RCC 7860 (cell line): Measurements from ENCODE around the gene KLHL29.

Experiments used
- DNase-seq: peaks from one replicate; pipeline ENCODE4 v3.0.0-alpha.2; 2015; ENCODE audit warnings: low spot score
- FAIRE-seq: peaks from 2 replicates; lab custom pipeline; 2012; peaks lifted over from hg19 to GRCh38; lab: Jason Lieb, UNC

KLHL29 gene

DNA sequence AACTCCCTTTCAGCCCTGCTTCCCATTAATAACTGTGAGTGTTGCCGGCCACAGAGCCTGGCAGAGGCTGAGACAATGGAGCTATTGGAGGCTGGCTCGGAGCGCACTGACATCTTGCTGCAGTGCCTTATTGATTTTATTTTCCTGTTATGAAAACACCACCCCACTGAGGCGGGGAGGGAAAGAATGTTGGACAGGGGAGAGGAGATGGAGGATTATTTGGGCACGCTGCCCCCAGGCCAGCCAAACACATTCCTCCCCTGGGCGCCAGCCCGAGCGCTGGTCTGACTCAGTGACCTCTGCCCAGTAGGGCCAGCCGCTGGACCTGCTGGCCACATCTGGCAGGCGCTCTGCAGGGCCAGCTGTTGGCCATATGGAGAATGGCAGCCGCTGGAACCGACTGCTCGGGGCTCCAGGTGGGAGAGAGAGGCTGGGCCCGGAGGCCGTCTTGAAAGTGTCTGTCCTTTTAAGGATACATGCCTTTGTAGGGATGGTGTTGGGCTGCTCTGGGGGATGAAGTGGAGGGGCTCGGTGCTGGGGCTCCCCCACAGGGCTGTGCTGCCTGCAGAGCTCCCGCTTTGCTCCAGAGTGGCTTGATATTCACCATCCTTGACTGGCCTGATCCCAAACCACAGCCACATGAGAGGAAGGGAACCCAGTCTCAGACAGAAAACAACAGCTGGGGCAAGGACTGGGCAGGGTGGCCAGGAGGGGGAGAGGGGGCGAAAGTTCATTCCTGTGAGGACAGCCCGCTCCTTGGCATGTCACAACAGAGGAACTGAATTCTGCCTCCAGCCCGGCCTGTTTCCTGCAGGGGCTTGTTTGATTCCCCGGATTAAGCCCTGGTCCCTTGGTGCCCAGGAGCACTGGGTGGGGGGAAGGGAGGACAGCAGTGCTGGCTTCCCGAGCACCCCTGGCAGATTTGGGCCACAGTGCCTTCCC lies 179.0 kb downstream of the KLHL29 start:
- DNase-seq (no peak), FAIRE-seq (no peak)

DNA sequence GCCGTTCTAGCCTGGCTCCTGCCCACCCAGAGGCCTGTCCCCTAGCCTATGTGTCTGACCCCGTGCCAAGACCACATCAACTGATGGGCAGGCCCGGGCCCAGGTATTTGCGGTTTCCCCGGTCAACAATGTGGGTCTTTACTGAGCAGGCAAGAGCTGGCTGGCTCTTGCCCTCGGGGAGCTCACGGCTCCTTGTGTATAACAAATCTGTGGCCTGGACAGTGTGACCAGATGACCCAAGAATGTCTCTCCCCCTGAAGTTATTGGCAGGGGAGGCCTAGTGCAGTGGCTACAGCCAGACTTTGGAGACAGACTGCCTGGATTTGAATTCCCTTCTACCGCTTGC lies 179.6 kb downstream of the KLHL29 start:
- DNase-seq, result no peak
- no peak for FAIRE-seq

DNA sequence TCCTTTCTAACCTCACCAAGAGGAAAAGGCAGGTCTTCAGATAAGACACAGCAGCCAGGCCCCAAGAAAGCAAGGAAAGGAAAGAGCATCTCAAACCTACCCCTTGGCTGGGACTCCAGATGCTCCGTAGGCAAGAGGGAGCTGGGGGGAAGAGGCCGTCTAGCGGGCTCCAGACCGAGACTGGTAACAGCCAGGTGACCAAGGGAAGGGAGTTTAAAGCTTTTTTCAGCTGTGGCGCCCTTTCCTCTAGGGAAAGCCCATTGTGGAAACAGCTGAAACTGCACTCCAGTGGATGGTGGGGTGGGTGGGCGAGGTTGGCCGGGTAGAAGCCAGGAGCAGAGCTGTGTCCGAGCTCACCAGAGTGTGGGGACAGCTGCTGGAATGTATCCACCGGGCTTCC lies 180.4 kb downstream of the KLHL29 start:
- DNase-seq, result no peak
- FAIRE-seq, result no peak

DNA sequence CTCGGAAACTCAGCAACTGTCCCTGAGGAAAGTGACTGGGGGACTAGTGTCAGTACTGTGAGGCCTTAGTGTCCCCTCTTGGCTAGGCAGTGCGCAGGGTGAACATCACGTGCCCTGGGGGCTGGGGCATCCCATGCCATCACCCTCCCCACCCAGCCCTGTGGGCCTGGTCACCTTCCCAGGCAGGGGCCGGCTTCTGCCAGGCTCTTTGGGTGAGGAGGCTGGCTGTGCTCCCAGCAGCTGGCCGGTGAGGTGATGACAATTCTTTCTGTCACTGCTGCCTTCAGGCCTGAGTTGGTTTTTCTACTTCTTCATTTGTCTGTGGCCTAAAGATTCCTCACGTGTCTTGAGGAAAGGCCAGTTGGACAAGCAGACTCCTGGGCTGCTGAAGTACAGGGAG lies 180.8 kb downstream of the KLHL29 start:
- no peak for DNase-seq
- no peak for FAIRE-seq

DNA sequence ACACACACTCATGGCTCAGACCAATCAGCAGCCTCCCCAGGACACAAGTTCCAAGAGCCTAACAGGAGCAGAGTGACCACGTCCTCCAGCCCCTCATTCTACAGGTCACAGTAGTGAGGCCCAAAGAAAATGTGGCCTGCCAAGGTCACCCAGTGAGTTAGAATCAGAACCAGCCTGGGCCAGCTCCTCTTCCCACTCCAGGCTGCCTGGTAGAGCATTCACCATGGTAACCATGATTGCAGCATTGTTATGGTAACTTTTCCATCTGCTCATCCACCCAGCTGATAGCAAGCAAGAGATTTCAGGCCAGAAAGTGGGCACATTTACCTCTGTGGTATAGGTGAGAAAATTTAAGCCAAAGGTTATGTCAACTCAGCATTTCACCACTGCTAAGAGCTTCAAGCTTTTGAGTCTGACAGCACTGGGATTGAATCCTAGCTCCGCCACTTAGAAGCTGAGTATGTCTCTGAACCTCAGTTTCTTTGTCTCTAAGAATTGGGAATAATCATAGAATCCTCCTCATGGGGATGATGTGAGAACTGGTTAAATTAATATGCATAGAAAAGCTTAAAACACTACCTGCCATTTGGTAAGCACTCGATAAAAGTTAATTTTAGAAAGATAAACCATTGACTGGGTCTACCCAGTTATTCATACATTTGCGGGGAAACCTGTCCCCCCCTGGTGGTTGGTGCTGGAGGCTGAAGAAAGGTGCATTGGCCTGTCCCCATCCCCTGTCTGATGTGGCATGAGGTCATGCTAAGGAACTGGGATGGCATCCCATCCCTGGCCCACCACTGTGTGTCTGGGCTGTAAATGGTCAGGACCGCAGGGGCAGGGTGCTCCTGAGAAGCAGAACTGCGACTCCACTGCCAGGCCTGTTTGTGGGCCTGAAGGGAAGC lies 181.5 kb downstream of the KLHL29 start:
- DNase-seq (no peak), FAIRE-seq (no peak)

DNA sequence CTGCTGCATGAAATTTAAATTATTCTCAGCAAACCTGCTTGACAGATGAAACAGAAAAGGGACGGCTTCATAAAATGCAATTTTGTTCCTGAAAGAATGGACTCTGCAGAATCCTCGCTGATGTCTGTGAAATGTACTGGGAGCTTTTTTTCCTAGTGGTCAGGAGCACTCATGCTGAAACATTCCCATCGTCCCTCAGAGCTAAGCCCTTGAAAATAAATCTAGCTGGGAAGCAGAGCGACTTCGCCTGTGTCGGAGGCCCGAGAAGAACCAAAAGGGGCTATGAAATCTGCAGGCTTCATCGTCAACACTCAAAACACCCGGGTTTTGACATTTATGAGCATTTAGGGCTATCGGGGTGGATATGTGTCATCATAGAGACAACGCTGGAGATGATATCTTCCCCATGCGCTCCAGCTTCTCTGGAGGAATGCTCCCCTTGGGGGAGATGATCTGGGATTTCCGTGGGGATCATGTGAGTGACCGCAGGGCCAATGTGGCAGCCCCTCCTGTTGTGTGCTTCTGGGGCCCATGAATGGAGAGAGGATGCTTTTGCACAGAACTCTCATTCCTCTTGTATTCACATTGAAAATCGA lies 182.3 kb downstream of the KLHL29 start:
- DNase-seq, result no peak

DNA sequence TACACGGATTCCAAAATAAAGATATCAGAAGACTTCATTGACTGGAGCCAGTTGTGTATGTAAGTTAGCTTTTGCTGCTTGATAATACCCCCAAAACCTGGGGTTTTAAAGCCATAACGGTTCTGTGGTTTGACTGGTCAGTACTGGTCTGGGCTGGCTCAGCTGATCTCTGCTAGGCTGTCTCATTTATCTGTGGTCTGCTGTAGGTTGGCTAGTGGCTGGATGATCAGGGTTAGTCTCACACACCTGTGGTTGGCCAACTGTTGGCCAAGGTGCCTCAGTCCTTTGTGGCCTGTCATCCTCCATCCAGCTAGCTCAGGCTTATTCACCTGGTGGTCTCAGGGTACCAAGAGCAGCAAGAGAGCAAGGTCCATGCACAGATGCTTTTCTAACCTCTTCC lies 183.2 kb downstream of the KLHL29 start:
- FAIRE-seq (no peak), DNase-seq (no peak)

More for the DNA sequence above, 182.3 kb downstream of the KLHL29 start:
- FAIRE-seq, result no peak

DNA sequence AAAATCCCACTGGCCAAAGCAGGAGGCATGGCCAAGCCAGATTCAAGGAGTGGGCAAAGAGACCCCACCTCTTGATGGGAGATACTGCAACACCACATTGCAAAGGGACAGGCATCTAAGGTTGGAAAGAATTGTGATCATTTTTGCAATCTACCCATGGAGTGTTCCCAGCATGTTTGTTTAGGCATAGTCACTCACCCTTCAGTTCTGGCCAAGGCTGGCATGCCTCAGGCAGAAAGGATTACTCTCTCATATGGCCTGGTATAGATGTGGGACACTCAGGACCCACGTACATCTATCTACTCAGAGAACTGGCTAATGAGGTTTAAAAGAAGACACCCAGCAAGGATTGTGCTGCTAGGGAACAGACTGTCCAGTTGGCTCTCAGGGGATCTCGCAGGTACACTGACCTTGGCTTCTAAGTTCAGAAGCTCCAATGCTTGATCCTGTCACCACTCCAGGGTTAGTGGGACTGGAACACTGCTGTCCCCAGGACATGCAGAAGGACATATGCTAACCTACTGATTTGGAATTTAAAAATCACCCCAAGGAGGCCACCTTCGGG lies 183.7 kb downstream of the KLHL29 start:
- DNase-seq, result no peak
- FAIRE-seq, result no peak

DNA sequence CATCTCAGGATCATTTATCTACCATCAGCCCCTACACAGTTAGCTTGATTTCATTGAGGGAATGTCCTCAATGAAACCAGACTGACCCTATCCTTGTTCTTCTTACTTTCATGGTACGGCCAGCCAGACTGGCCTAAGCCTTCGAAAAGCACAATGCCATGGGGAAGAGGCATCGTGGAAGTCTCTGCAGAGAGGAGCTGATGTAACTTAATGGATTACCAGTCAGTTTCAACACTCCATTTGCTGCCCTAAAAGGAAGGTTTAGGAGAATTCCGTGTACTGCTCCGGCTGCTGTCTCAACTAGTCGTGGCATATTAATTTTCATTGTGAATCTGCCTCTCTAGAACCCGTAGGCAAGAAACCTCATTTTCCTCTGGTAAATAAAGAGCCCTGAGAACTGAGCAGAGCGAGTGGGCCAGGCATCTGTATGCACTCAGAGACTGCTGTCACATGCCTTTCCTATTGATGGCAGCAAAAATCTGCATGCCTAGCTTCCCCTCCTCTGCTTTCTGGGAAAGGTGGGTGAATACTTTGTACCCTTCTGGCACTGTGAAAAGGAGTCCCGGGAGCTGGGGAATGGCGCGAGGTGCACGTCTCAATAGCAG lies 184.9 kb downstream of the KLHL29 start:
- FAIRE-seq (no peak), DNase-seq (no peak)

DNA sequence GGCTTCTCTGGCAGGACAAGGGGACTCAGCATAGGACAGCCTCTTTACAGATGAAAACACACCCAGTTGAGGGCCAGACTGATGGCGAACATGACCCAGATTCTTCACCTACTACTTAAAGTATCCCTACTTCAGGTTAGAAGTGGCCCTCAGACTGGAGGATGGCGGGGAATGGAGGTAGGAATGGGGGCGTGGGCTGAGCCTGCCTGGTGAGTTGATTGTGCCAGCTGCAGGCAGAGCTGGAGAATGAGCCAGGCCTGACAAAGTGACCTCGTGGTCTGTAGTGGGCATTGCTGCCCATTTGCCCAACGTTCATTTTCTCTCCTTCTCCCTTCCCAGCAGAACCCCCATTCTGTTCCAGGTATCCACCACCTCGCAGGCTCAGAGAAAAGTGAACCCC lies 186.1 kb downstream of the KLHL29 start:
- DNase-seq (no peak), FAIRE-seq (no peak)

DNA sequence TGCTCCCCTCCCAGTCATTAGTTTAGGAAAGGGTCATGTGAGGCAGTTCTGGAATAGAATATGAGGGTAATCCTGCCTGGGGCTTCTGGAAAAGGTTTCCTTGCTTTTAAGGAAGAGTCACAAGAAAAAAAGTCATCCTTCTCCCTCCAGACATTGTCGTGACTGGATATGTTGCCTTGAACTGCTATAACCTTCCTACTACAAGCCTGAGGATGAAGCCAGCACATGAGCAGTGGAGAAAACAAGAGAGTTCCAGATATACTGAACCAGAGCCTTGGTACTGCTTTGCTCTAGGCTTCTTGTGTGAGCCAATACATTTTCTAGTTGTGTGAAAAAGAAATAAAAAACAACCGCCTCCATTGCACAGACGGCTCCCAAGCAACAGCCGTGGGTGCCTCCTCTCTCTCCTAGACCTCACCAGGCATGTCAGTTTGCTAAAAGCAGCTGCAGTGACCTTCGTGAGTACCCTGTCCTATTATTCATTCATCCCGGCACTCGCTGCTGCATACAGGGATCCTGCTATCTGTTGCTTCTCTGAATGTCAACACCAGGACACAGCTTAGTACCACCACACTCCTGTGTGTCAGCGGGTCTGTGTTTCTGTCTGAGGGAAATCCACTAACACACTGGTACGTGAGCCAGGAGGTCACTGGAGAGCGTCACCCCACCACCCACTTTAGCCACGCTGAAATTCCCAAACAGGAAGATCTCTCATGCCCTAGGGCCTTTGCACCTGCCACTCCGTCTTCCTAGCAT lies 186.7 kb downstream of the KLHL29 start:
- FAIRE-seq, result no peak
- no peak for DNase-seq

DNA sequence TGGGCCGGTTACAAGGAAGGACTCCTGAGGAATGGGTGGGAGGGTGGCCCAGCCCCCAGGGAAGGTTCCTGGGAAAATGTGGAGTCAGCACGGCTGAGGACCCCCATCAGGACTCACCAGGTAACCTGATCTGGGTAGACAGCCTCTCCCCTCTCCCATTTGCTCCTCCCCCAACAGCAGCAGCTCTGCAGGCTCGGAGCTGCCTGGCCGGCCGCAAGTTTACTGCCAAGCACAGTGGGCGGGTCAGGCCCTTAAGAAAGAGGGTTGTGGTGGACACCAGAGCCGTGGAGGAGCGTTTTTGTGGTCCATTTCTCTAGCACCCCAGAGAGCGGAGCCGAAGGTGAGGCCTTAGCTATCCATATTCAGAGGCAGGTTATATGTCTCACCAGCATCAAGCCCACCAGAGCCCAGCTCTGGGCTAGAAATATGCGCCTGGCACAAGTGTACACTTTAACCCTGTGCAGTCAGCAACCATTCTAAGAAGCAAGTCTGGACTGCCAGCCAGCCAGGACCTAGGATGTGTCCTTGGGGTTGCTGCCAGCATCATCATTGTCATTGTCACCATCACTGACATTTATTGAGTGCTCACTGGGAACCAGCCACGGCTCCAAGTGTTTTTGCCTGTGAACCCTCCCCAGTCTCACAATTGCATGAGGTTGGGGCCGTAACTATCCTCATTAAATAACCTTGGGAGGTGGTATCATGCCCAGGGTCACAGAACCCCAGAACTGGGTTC lies 190.1 kb downstream of the KLHL29 start:
- no peak for FAIRE-seq
- no peak for DNase-seq

DNA sequence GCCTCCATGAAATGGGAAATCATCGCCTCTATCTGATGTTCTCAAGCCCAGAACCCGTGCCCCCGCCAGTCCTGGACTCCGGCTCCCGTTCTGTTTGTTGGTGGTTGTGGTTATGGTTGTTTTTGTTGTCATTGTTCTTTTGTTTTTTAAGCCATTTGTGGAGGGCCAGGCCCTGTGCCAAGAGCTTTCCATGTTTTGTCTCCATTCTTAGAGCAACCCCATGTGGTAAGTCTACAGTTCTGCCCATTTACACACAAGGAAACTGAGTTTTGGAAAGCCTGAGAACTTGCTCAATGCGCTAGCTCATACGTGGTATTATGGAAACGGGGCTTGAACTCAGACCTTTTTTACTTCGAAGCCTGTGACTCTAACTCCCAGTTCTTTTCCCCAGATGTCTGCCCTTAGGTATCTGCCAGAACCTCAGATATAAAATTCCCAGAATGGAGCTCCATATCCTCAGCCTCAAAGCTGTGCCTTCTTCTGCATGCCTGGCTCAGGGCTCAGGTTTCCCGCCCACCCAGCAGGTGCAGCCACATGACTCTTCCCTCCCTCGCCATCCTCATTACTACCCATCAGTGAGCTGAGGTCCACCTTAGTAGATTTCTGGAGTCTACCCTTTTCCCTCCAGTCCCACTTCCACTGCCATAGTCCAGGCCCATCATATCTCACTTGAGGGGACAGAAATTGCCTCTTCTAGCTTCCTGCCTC lies 194.1 kb downstream of the KLHL29 start:
- no peak for FAIRE-seq

DNA sequence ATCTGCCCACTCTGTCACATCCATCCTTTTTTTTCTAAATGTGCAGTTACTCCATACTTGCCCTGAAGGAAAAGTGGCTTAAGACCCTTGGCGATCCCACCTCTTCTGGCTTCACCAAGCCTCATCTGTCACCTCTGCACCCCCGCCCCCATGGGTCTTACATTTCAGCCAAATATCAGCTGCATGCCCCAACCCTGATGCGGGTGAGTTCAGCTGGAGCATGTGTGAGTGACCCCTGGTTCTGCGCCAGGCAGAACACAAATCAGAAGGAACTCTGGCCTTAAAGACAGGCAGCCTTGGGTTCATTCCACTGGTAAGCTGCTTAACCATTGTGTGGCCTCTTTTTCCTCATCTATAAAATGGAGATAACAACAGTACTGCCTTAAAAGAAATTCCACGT lies 194.7 kb downstream of the KLHL29 start:
- DNase-seq (no peak), FAIRE-seq (no peak)

More for the DNA sequence above, 194.1 kb downstream of the KLHL29 start:
- no peak for DNase-seq

DNA sequence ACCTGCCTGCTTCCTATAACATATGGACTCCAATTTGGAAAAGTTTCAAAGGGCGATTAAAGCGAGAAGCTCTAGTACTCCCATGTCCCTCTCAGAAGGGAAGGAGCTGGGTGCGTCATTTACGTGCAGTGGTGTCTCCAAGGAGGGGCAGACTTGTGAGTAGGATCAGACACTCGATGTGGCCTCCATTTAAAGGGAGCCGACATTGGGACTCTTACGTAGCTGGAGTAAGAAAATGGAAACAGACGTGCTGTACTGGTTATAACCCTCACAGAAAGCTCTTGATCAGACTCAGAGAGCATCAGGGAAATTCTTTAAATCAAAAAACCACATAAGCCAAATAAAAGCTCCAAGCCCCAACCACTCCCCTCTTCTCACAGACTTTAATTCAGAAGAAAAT lies 198.5 kb downstream of the KLHL29 start:
- DNase-seq (no peak), FAIRE-seq (no peak)

DNA sequence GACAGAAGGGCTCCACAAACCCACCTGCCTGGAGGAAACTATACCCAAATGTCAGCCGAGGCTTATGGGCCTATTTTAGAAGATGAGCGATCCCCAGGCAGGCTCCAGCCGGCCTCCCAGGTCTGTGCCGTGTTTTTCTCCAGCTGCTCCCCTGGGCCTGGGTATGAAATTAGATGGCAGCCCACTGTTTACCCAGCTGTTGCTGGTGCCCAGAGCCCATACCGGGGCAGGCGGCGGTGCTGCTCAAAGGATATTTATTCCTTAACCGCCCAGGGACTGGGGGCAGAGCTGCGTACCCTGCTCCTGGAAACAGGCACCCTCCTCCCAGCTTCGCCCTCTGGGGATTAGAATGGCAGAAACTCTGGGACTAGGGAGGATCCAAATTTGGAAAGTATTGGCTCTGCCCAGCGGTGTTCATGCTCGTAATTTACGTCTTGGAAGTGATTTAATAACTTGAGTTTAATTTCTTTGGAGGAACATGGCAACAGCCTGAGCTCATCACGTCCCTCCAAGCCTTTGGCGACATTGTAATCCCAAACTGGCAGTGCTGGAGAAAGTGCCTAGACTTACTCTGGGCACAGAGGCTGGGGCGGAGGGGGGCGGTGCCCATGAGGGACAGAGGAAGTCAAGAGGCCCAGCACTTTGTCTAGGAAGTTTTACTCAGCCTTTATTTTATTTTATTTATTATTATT lies 199.2 kb downstream of the KLHL29 start:
- DNase-seq, result no peak

DNA sequence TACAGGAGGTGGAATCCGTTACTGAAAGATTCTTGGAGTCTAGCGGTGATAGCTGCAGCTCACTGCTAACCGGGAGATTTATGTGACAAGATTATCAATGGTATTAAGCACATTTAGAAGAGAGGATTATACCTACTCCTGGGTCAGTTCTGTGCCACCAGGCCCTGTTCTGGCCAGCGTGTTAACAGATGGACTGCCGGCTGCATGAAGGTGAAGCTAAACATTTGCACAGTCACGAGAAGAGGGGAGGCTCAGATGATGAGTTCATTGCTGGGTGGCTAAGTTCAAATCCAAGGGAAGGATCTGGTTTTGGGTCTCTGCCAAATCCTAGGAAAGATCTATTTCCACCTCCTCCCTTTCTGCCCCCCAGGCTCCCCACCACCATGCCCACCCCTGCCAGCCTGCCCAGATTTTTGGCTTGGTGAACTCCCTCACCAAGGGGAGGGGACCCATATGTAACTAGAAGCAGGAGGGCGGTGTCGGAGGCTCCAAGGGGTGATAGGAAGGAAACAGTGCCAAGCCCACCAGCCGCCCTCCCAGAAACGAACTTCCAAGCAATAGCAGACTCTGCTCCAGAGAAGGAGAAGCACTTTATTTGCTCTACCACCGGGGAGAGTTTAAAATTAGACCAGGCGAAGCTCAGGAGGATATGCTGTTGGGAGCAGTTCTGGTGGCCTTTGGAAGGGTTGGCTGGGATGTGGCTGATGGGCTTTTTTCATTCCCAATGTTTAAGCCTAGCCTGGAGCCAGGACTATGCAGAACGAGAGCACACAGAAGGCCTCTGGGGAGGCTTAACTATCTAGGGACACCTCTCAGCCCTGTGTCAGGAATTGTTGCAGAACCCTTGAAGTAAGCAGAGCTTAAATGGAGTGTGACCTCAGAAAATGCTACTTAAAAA lies 200.5 kb downstream of the KLHL29 start:
- no peak for DNase-seq
- FAIRE-seq, result no peak

More for the DNA sequence above, 199.2 kb downstream of the KLHL29 start:
- FAIRE-seq, result no peak
